GM21619 (cell line): ENCODE measurements around the gene ITFG2.
"Not testable (repeated sequence)": the region's sequence is repeated elsewhere in the genome, so short reads cannot be mapped to it uniquely, and the experiment has no call there.

Source experiments
- ATAC-seq: cut with Tn5 transposase; IDR thresholded peaks from one replicate; pipeline ENCODE4 v1.9.1; 2021; ENCODE audit not compliant: unreplicated experiment

Gene ITFG2

DNA sequence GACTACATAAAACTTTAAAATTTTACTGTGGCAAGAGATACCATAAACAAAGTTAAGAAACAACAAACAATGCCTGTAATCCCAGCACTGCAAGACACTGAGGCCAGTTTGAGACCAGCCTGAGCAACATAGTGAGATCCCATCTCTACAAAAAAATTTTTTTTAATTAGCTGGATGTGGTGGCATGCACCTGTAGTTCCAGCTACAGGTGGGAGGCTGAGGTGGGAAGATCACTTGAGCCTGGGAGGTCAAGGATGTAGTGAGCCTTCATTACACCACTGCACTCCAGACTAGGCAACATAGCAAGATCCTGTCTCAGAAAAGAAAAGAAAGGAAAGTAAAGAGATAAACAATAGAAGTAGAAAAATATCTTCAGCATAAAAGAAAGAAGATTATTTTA, 47.7 kb downstream of the ITFG2 start:
- no peak for ATAC-seq

DNA sequence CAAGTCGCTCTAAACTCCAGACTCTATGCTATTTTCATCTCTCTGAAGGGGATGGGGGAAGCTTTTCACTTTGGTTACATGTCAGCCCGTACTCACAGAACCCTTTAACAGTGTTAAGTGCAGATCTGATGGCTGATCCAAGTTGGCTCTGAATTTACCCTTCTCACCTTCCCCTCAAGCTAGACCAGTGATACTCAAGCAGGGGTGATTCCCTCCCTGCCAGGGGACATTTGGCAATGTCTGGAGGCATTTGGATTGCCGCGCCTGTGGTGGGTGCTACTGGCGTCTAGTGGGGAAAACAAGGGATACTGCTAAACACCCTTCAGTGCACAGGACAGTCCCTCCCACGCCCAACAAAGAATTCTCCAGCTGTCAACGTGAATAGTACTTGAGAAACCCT, 50.4 kb downstream of the ITFG2 start:
- no peak for ATAC-seq

DNA sequence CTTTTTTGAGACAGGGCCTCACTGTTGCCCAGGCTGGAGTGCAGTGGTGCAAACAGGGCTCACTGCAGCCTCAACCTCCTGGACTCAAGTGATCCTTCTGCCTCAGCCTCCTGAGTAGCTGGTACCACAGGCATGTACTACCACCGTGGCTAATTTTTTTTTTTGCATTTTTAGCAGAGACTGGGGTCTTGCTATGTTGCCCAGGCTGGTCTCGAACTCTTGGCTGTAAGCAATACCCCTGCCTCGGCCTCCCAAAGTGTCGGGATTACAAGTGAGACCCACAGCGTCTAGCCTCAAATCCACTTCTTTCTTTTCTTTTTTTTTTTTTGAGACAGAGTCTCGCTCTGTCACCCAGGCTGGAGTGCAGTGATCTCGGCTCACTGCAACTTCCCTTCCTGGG, 50.9 kb downstream of the ITFG2 start:
- ATAC-seq: not testable (repeated sequence)

DNA sequence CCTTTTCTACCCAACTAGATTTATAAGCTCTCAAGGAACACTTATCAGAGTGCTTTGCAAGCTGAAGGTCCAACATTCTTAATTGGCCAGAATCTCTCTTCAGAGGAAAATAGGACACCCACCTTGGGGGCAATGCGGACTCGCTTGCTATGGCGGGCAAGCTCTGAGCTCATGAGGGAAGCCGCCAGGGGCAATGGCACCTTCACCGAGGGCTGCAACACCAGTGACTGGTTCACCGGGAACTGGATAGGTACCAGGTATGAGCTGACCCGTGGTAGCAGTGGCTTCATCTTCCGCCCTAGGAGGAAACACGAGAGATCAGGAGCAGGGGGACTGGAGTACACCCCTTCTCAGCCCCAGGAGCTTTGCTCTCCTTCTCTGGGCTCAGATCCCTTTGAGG, 51.7 kb downstream of the ITFG2 start:
- ATAC-seq: no peak

DNA sequence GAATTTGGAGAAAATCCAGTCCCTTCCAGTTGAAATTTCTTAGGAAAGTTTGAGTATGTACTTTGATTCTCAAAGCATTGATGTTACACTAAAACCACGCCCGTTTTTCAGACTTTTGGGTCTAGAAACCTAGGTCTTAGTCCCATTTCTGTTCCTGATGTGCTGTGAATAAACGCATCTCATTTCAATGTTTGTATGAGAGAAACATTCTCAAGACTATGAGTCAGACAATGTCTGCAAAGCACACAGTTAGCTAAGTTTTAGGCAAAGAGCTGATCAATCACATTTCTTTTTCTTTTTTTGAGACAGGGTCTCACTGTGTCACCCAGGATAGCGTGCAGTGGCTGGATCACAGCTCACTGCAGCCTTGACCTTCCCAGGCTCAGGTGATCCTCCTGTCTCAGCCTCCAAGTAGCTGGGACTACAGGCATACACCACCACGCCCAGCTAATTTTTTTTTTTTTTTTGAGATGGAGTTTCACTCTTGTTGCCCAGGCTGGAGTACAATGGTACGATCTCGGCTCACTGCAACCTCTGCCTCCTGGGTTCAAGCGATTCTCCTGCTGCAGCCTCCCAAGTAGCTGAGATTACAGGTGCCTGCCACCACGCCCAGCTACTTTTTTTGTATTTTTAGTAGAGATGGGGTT, 56.6 kb downstream of the ITFG2 start:
- not testable (repeated sequence) for ATAC-seq
